SKM-1 treated with dmso at 0.1 percent for 144 hours (cell line): ENCODE measurements around the gene SSBP3.

Source experiments
- DNase-seq: peaks from one replicate; lab custom pipeline; 2025; ENCODE audit not compliant: unreplicated experiment; lab: John Stamatoyannopoulos, UW

SSBP3 gene

GRCh38 chr1:54191525-54191924 lies 214.7 kb downstream of the SSBP3 start:
- no peak for DNase-seq

- DNase-seq: no peak
Observed at GRCh38 chr1:54190526-54190925, 215.7 kb downstream of the SSBP3 start.

GRCh38 chr1:54188291-54188690 lies 217.9 kb downstream of the SSBP3 start:
- no peak for DNase-seq

- DNase-seq: no peak
Observed at GRCh38 chr1:54186056-54186455, 220.1 kb downstream of the SSBP3 start.

DNA sequence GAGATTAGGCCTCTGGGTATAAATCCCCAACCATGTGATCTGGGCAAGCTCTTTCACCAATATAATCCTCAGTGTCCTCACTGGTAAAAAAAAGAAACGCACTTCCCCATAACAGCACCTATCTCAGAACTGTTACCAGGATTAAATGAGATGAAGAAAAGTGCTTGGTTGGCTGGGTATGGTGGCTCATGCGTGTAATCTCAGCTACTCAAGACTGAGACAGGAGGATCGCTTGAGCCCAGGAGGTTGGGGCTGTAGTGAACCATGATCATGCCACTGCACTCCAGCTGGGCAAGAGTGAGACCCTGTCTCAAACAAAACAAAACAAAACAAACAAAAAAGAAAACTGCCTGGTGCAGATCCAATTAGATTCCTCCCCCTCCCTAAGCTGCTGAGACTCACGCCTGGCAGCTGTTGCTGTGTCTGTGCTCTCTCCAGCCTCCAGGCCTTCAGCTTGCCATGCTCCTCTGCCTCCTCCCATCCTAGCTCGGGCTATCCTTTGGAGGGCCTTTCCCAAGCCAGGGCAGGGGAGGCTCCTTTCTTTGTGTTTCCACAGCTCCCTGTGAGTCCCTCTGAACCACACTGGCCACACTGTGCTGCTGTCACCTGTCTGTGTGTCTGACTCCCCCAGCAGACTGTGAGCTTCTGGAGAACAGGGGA lies 225.4 kb downstream of the SSBP3 start:
- DNase-seq: no peak

GRCh38 chr1:54178296-54179070 lies 227.7 kb downstream of the SSBP3 start:
- DNase-seq: no peak

DNA sequence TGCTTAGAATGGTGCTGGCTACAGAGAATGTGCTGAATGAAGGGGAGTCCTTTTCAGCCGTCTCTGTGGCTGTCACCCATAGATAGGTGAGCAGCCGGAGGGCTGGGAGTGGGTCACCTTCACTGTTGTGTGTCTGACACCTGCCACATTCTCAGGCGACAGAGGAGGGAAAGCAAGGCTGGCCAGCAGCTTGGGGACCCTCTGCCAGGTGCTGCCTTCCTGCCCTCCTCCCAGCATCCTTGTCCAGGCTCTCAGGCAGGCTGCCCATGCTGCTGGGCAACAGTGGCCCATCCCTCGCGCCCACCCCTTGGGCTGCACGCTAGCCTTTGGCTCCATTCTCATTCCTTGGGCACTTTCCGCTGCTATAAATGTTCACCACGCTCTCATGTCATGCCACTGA lies 228.5 kb downstream of the SSBP3 start:
- DNase-seq: no peak

- DNase-seq: no peak
Observed at GRCh38 chr1:54176621-54177327, 229.4 kb downstream of the SSBP3 start.
